Nephron (organoid): ENCODE results near the gene C10orf67.

Source experiments
- H3K27ac Mint-ChIP-seq, 3 experiments: 2 replicates each; pipeline ENCODE4 v1.8.0; 2020; ENCODE audit warnings: mixed read lengths in 3 of 3, mild to moderate bottlenecking in 2 of 3, moderate library complexity in 1 of 3
- H3K27me3 Mint-ChIP-seq: 2 replicates; pipeline ENCODE4 v1.8.0; 2021; ENCODE audit warnings: low read depth, mild to moderate bottlenecking, moderate library complexity, mixed read lengths
- H3K36me3 Mint-ChIP-seq: 2 replicates; pipeline ENCODE4 v1.8.0; 2020; ENCODE audit warnings: low read depth, mixed read lengths
- H3K4me1 Mint-ChIP-seq: 2 replicates; pipeline ENCODE4 v1.8.0; 2020; ENCODE audit warnings: mixed read lengths
- H3K4me3 Mint-ChIP-seq, 3 experiments: 2 replicates each; pipeline ENCODE4 v1.8.0; 2020; ENCODE audit warnings: mild to moderate bottlenecking in 3 of 3, mixed read lengths in 3 of 3, moderate library complexity in 2 of 3
- H3K9me3 Mint-ChIP-seq: 2 replicates; pipeline ENCODE4 v1.8.0; 2020; ENCODE audit warnings: mixed read lengths
- CTCF ChIP-seq, 3 experiments: fragments of 200-600 bp; sonication (generic); IDR thresholded peaks; one replicate each; pipeline ENCODE4 v1.5.0; 2021; ENCODE audit warnings: antibody characterized with exemption in 3 of 3; ENCODE audit not compliant: unreplicated experiment in 3 of 3

C10orf67 gene

GRCh38 chr10:23337616-23338015, 7.0 kb downstream of the C10orf67 start:
- H3K4me3 Mint-ChIP-seq: no peak overlapping the region
- H3K36me3 Mint-ChIP-seq: no peaks in the 10 kb centered on the region
- peaks cover 5% of the 10 kb centered on the region for H3K4me1 Mint-ChIP-seq
- H3K27ac Mint-ChIP-seq: no peak overlapping the region
- TF ChIP-seq CTCF (IDR thresholded peaks at IDR 0.05; ENCODE audit: unreplicated experiment in 3 of 3): no peak
- H3K9me3 Mint-ChIP-seq: no peaks in the 10 kb centered on the region
- peaks cover 7% of the 10 kb centered on the region for H3K27me3 Mint-ChIP-seq

- Mint-ChIP-seq H3K36me3 (no peaks in the 10 kb centered on the region), H3K9me3 (peaks cover 3% of the 10 kb centered on the region), H3K27ac (no peak overlapping the region), H3K27me3 (no peaks in the 10 kb centered on the region), H3K4me1 (no peaks in the 10 kb centered on the region), H3K4me3 (no peak overlapping the region)
- no peak for TF ChIP-seq CTCF (IDR thresholded peaks at IDR 0.05; ENCODE audit: unreplicated experiment in 3 of 3)
Observed at GRCh38 chr10:23331567-23332301, 12.9 kb downstream of the C10orf67 start.

- no peaks in the 10 kb centered on the region for H3K27me3 Mint-ChIP-seq
- H3K9me3 Mint-ChIP-seq: peaks cover 3% of the 10 kb centered on the region
- no peaks in the 10 kb centered on the region for H3K4me1 Mint-ChIP-seq
- no peak overlapping the region for H3K4me3 Mint-ChIP-seq
- no peaks in the 10 kb centered on the region for H3K36me3 Mint-ChIP-seq
- TF ChIP-seq CTCF (IDR thresholded peaks at IDR 0.05; ENCODE audit: unreplicated experiment in 3 of 3): no peak
- no peak overlapping the region for H3K27ac Mint-ChIP-seq
Observed at GRCh38 chr10:23330948-23331347, 13.6 kb downstream of the C10orf67 start.

- H3K27me3 Mint-ChIP-seq: peaks cover 4% of the 10 kb centered on the region
- TF ChIP-seq CTCF (IDR thresholded peaks at IDR 0.05; ENCODE audit: unreplicated experiment in 3 of 3): no peak
- peaks cover 3% of the 10 kb centered on the region for H3K9me3 Mint-ChIP-seq
- H3K36me3 Mint-ChIP-seq: no peaks in the 10 kb centered on the region
- no peak overlapping the region for H3K4me3 Mint-ChIP-seq
- no peaks in the 10 kb centered on the region for H3K4me1 Mint-ChIP-seq
- no peak overlapping the region for H3K27ac Mint-ChIP-seq
Observed at GRCh38 chr10:23326544-23327307, 17.9 kb downstream of the C10orf67 start.

GRCh38 chr10:23325132-23325531, 19.5 kb downstream of the C10orf67 start:
- H3K27me3 Mint-ChIP-seq: peaks cover 4% of the 10 kb centered on the region
- H3K4me3 Mint-ChIP-seq: no peak overlapping the region
- no peaks in the 10 kb centered on the region for H3K4me1 Mint-ChIP-seq
- no peaks in the 10 kb centered on the region for H3K9me3 Mint-ChIP-seq
- TF ChIP-seq CTCF (IDR thresholded peaks at IDR 0.05; ENCODE audit: unreplicated experiment in 3 of 3): no peak
- H3K27ac Mint-ChIP-seq: no peak overlapping the region
- no peaks in the 10 kb centered on the region for H3K36me3 Mint-ChIP-seq
